Measurements from ENCODE around the gene ITGB5. TPM values are rescaled to one million over a fixed set of nuclear protein-coding genes. Genes with fewer than 3 reads are reported as not detected.
"Not testable (repeated sequence)": the region's sequence is repeated elsewhere in the genome, so short reads cannot be mapped to it uniquely, and the experiment has no call there.

Gene ITGB5
- total RNA-seq, 4 donors from 2014 or later: 114 to 217 (median 193) TPM

DNA sequence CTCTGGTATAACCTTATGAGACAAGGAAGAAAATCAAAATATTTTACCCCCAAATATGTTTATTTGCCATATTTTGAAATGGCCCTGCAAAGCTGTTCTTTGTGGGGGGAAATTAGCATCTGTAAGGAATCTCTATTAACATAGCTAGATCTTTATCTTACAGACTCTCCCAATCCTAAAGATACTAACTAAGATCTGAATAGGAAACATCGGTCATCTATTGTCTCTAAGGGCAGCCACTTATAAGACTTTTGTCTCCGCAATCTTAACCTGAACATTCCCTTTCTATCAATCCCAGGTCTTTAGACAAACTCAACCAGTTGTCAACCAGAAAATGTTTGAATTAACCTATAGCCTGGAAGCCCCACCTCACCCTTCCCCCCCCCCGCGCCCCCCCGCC lies 135.7 kb downstream of the ITGB5 start:
- no peaks in the 10 kb centered on the region for H3K27me3 ChIP-seq
- H3K36me3 ChIP-seq: peaks cover 0 to 10% (median 0%) of the 10 kb centered on the region in 3 donors
- H3K9me3 ChIP-seq: no peaks in the 10 kb centered on the region
- TF ChIP-seq, protein P1, sequence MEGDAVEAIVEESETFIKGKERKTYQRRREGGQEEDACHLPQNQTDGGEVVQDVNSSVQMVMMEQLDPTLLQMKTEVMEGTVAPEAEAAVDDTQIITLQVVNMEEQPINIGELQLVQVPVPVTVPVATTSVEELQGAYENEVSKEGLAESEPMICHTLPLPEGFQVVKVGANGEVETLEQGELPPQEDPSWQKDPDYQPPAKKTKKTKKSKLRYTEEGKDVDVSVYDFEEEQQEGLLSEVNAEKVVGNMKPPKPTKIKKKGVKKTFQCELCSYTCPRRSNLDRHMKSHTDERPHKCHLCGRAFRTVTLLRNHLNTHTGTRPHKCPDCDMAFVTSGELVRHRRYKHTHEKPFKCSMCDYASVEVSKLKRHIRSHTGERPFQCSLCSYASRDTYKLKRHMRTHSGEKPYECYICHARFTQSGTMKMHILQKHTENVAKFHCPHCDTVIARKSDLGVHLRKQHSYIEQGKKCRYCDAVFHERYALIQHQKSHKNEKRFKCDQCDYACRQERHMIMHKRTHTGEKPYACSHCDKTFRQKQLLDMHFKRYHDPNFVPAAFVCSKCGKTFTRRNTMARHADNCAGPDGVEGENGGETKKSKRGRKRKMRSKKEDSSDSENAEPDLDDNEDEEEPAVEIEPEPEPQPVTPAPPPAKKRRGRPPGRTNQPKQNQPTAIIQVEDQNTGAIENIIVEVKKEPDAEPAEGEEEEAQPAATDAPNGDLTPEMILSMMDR (IDR thresholded peaks at IDR 0.05): no peak
- TF ChIP-seq EP300 (IDR thresholded peaks at IDR 0.05) (no peak), POLR2A (IDR thresholded peaks at IDR 0.05) (no peak)
- H3K27ac ChIP-seq: no peak overlapping the region
- no peak overlapping the region for H3K4me3 ChIP-seq
- WGBS, 2 donors: 69% methylated on average over 5 of the region's 5 CpGs
- no peaks in the 10 kb centered on the region for H3K4me1 ChIP-seq
- DNase-seq (ENCODE audit: low spot score in 2 of 2): no peak

DNA sequence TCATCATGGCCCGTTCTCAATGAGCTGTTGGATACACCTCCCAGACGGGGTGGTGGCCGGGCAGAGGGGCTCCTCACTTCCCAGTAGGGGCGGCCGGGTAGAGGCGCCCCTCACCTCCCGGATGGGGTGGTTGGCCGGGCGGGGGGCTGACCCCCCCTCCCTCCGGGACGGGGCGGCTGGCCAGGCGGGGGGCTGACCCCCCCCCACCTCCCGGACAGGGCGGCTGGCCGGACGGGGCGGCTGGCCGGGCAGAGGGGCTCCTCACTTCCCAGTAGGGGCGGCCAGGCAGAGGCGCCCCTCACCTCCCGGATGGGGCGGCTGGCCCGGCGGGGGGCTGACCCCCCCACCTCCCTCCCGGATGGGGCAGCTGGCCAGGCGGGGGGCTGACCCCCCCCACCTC lies 137.3 kb downstream of the ITGB5 start:
- H3K4me3 ChIP-seq; H3K4me1 ChIP-seq; DNase-seq (ENCODE audit: low spot score in 2 of 2); H3K27ac ChIP-seq; H3K9me3 ChIP-seq; H3K27me3 ChIP-seq: not testable (repeated sequence)
- H3K36me3 ChIP-seq: peaks cover 0 to 26% (median 0%) of the 10 kb centered on the region in 3 donors
- WGBS, 2 donors: 85 to 92% methylated on average over 7 to 8 of the region's 27 CpGs

DNA sequence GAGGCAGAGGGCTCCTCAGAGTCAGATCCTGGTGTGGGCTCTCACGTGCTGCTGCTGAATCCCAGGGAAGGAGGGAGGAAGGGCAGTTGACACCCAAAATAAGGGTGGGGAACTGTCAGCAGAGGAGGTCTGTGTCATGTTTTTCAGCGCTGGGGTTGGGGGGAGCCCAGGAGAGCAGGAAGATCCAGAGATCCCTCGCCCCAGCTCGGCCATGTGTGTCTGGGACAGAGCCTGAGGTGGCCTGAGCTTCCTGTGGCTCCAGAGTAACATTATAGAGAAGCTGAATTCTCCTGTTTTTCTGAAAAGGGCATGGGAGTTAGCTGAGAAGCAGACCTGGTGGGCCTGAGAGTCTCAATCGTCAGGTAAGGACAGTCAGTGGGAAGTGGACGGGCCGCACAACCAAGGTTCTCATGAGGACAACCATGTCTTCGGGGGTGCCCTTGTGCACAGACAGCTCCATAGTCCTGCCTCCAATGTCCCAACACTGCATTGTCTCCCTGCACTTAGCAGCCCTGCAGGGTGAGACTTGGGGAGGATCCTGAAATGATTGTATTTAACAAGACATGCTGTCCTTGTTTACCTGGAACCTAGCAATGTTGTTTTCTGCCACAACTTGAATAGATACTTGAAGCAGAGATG lies 138.5 kb downstream of the ITGB5 start:
- no peaks in the 10 kb centered on the region for H3K27me3 ChIP-seq
- 82 to 85% methylated on average over 8 of the region's 8 CpGs for WGBS, 2 donors
- TF ChIP-seq EP300 (IDR thresholded peaks at IDR 0.05): no peak
- no peak for TF ChIP-seq POLR2A (IDR thresholded peaks at IDR 0.05)
- TF ChIP-seq, protein P1 (IDR thresholded peaks at IDR 0.05): no peak
- H3K27ac ChIP-seq: no peak overlapping the region
- no peaks in the 10 kb centered on the region for H3K4me1 ChIP-seq
- no peak for DNase-seq (ENCODE audit: low spot score in 2 of 2)
- H3K4me3 ChIP-seq: no peak overlapping the region
- no peaks in the 10 kb centered on the region for H3K9me3 ChIP-seq
- H3K36me3 ChIP-seq: peaks cover 0 to 38% (median 2%) of the 10 kb centered on the region in 3 donors

DNA sequence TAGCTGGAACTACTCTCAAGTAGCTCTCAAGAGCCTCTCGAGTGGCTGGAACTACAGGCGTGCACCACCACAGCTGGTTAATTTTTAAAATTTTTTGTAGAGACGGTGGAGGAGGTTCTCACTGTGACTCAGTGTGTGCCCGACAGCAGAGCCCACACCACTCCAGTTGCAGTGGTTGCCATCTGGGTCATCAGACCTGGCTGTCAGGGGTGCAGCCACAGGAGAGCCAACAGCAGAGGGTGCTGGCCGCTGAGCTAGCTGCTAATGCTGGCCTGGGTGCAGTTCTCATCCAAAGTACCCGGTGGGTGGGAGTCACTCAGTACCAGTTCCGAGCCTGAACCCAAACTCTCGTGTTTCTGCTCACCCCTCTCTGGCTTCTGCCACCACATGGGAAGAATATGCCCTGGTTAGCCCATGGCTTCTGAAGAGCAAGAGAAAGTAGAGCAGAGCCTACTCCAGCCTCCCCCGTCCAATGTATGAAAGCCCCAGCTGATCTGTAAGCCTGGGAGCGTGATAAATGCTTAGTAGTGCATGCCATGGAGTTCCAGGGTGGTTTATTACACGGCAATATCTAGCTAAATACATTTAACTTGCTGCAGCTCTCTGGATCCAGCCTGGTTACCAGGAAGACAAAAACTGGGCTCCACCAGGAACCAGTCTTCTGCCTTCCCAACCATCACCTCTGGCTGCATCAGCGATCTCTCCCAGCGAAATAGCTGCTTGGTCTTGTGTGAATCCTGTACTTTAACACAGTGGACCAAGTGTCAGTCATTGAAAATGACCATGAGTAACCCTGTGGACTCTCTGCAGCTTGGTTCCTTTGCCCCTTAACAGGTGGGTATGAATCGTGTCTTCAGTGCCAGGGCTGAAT lies 139.8 kb downstream of the ITGB5 start:
- H3K36me3 ChIP-seq: peaks cover 0 to 52% (median 2%) of the 10 kb centered on the region in 3 donors
- no peak for DNase-seq (ENCODE audit: low spot score in 2 of 2)
- H3K4me1 ChIP-seq: no peaks in the 10 kb centered on the region
- WGBS, 2 donors: 90 to 93% methylated on average over 14 of the region's 14 CpGs
- TF ChIP-seq POLR2A (IDR thresholded peaks at IDR 0.05) (no peak), EP300 (IDR thresholded peaks at IDR 0.05) (no peak)
- TF ChIP-seq, protein P1 (IDR thresholded peaks at IDR 0.05): no peak
- H3K27ac ChIP-seq: no peak overlapping the region
- H3K4me3 ChIP-seq: no peak overlapping the region
- H3K27me3 ChIP-seq: no peaks in the 10 kb centered on the region
- H3K9me3 ChIP-seq: no peaks in the 10 kb centered on the region

DNA sequence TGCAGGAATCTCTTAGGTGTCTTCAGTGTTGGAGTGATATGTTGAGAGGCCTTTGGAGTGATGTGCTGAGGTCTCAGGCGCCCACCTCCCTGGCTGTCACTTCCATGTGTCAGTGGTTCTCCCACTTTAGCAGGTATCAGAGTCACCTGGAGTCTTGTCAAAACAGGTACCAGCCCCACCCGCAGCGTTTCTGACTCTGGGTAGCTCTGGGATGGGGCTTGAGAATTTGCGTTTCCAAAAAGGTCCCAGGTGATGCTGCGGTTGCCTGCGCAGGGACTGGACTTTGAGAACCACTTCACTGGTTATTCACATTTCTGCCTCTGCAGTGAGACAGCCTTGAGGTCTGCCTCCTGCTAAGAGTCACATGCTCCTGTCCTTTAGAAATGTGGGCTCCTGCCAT lies 141.4 kb downstream of the ITGB5 start:
- H3K9me3 ChIP-seq: no peaks in the 10 kb centered on the region
- DNase-seq (ENCODE audit: low spot score in 2 of 2): no peak
- no peak overlapping the region for H3K27ac ChIP-seq
- no peaks in the 10 kb centered on the region for H3K4me1 ChIP-seq
- WGBS, 2 donors: 91 to 96% methylated on average over 5 to 6 of the region's 6 CpGs
- no peaks in the 10 kb centered on the region for H3K27me3 ChIP-seq
- TF ChIP-seq, protein P1 (IDR thresholded peaks at IDR 0.05): no peak
- TF ChIP-seq EP300 (IDR thresholded peaks at IDR 0.05) (no peak), POLR2A (IDR thresholded peaks at IDR 0.05) (no peak)
- H3K36me3 ChIP-seq: peaks cover 0 to 68% (median 2%) of the 10 kb centered on the region in 3 donors
- H3K4me3 ChIP-seq: no peak overlapping the region
